Activated T-cell treated with anti-CD3 and anti-CD28 coated beads, Interleukin-2, amount 50 U/mL, for 4 hours (primary cell): Measurements from ENCODE around the gene CENPC. TPM values are rescaled to one million over a fixed set of nuclear protein-coding genes. Genes with fewer than 3 reads are reported as not detected.
"Not testable (repeated sequence)": the region's sequence is repeated elsewhere in the genome, so short reads cannot be mapped to it uniquely, and the experiment has no call there.

Experiments used
- ATAC-seq, 2 donors: fragments of 200-7000 bp; cut with Tn5 transposase; one replicate each; pipeline ENCODE4 v1.10.0; 2021
- DNase-seq: peaks from one replicate; pipeline ENCODE4 v3.0.0-alpha.2; 2020
- H3K27me3 Mint-ChIP-seq: one replicate; pipeline ENCODE4 v1.8.0; 2021; ENCODE audit warnings: low read depth, mixed read lengths
- H3K36me3 Mint-ChIP-seq: one replicate; pipeline ENCODE4 v1.8.0; 2022; ENCODE audit warnings: mixed read lengths; ENCODE audit not compliant: insufficient read depth
- H3K4me1 Mint-ChIP-seq: one replicate; pipeline ENCODE4 v1.8.0; 2021; ENCODE audit warnings: low read depth, mixed read lengths
- H3K4me3 Mint-ChIP-seq: one replicate; pipeline ENCODE4 v1.8.0; 2021; ENCODE audit warnings: mild to moderate bottlenecking, moderate library complexity, mixed read lengths
- H3K9me3 Mint-ChIP-seq: one replicate; pipeline ENCODE4 v1.8.0; 2021; ENCODE audit warnings: mixed read lengths
- total RNA-seq, 3 donors: library from RNA; stranded (reverse); gene quantifications; one replicate each; pipeline ENCODE4 v1.2.1, GENCODE V29; 2021

CENPC gene
- total RNA-seq, 3 donors from 2014 or later, result 9.2 to 13.3 (median 10.2) TPM

DNA sequence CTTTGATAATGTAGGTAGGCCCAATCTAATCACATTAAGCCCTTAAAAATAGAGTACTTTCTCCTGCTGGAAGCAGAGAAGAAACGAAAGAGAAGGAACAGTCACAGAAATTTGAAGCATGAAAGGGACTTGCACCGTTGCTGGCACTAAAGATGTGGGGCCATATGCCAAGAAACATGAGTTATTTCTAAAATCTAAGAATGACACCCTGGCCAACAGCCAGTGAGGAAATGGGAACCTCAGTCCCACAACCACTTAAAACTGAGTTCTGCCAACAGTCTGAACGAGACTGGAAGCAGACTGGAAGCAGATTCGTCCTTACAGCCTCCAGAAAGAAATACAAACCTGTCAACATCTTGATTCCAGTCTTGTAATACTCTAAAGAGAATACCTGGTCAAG, 70.1 kb downstream of the CENPC start:
- ATAC-seq, result no peak
- peaks cover 76% of the 10 kb centered on the region for H3K36me3 Mint-ChIP-seq
- peaks cover 1% of the 10 kb centered on the region for H3K4me1 Mint-ChIP-seq
- H3K9me3 Mint-ChIP-seq, result peaks cover 30% of the 10 kb centered on the region
- no peak overlapping the region for H3K4me3 Mint-ChIP-seq
- no peaks in the 10 kb centered on the region for H3K27me3 Mint-ChIP-seq
- no peak for DNase-seq

DNA sequence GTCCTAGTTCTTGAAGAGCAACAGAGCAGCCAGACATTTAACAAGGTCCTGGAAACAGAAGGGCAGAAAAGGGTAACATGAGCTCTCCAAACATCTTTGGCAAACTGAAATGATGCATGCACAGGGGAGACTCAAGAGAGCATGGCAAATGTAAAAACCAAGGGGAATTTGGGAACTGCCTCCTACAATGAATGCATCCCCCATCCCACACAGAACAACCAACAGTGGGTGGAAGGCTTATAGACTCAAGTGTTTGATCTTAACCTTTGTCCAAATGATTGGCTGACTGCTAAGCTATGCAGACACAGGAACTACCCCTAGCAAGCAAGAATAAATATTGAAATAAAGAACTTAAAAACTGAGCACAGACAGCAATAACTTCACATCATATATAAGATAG, 74.4 kb downstream of the CENPC start:
- H3K27me3 Mint-ChIP-seq, result no peaks in the 10 kb centered on the region
- ATAC-seq (no peak), DNase-seq (no peak)
- H3K9me3 Mint-ChIP-seq, result no peaks in the 10 kb centered on the region
- H3K4me1 Mint-ChIP-seq, result no peaks in the 10 kb centered on the region
- no peak overlapping the region for H3K4me3 Mint-ChIP-seq
- H3K36me3 Mint-ChIP-seq, result peaks cover 53% of the 10 kb centered on the region

DNA sequence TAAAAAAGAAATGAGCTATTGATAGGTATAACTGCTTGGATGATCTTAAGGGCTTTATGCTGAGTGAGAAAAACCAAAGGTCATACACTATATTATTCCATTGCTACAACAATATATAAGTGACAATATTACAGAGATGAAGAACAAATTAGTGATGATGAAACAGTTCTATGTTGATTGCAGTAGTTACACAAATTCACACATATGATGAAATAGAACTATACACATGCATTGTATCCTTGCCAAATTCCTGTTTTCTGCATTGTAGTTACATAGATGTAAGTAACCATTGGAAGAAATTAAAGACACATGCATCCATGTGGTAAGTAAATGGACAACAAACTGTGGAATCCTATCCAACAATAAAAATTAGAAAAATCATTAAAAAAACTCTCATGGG, 76.5 kb downstream of the CENPC start:
- ATAC-seq (no peak), DNase-seq (no peak)
- H3K36me3 Mint-ChIP-seq, result peaks cover 45% of the 10 kb centered on the region
- H3K9me3 Mint-ChIP-seq, result no peaks in the 10 kb centered on the region
- no peaks in the 10 kb centered on the region for H3K27me3 Mint-ChIP-seq
- H3K4me3 Mint-ChIP-seq, result no peak overlapping the region
- no peaks in the 10 kb centered on the region for H3K4me1 Mint-ChIP-seq

DNA sequence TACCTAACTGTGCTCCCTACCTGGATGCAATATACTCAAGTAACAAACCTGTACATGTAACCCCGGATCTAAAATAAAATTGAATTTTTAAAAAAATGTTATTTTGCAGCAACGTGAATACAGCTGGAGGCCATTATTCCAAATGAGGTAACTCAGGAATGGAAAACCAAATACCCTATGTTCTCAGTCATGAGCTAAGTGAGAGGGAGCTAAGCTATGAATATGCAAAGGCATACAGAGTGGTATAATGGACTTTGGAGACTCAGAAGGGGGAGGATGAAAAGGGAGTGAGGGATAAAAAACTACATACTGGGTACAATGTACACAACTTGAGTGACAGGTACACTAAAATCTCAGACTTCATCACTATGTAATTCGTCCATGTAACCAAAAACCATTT, 78.6 kb downstream of the CENPC start:
- Mint-ChIP-seq H3K27me3 (no peaks in the 10 kb centered on the region), H3K9me3 (no peaks in the 10 kb centered on the region), H3K36me3 (peaks cover 38% of the 10 kb centered on the region), H3K4me1 (peaks cover 3% of the 10 kb centered on the region), H3K4me3 (no peak overlapping the region)
- DNase-seq, result no peak
- ATAC-seq, result no peak

DNA sequence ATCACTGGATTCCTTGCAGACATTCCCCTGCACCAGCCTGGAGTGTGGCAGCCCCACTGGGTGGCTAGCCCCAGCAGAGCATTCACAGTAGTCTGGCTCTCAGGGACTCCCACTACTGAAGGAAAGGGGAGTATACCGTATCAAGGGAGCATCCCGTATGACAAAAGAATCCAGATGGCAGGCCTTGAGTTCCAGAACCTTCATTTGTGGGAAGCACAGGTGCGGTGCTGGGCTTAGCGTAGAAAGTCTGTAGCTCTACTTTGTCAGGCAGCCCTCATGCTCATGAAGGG, 79.6 kb downstream of the CENPC start:
- no peaks in the 10 kb centered on the region for H3K9me3 Mint-ChIP-seq
- peaks cover 3% of the 10 kb centered on the region for H3K4me1 Mint-ChIP-seq
- H3K4me3 Mint-ChIP-seq, result no peak overlapping the region
- H3K27me3 Mint-ChIP-seq, result no peaks in the 10 kb centered on the region
- DNase-seq, result no peak
- peaks cover 32% of the 10 kb centered on the region for H3K36me3 Mint-ChIP-seq
- no peak for ATAC-seq

DNA sequence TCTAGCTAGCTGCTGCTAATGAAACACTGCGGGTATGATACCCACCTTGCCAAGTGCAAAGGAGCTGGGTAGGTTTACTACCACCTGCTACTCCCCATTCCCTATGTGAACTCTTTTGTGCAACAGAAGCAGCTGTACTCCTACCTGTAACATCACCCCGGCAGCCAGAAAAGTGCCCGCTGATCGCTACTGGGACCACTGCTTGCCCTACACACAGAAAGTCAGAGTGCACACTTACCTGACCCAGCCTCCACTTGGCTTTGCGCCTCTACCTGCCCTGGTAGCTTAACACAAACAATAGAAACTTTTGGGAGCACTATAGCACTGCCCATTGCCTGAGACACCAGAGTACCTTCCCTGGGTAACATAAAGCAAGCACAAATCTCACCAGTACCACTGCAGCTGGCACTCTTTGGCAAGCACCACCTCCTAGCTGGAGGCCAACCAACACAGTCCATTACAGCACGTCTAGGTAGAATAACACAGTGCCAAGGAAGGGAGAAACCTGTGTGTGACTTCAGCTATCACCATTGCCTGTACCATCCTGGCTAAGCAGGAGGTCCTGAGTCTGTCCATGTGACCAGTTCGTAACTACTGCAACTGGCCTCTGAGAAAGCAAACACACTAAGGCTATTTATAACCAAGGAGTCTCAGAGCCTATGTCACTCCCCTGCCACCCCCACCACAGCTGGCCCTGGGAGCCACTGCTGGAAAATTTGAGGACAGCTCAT, 80.1 kb downstream of the CENPC start:
- DNase-seq (no peak), ATAC-seq (no peak)
- H3K4me1 Mint-ChIP-seq, result peaks cover 3% of the 10 kb centered on the region
- H3K9me3 Mint-ChIP-seq, result no peaks in the 10 kb centered on the region
- peaks cover 31% of the 10 kb centered on the region for H3K36me3 Mint-ChIP-seq
- no peak overlapping the region for H3K4me3 Mint-ChIP-seq
- H3K27me3 Mint-ChIP-seq, result no peaks in the 10 kb centered on the region

DNA sequence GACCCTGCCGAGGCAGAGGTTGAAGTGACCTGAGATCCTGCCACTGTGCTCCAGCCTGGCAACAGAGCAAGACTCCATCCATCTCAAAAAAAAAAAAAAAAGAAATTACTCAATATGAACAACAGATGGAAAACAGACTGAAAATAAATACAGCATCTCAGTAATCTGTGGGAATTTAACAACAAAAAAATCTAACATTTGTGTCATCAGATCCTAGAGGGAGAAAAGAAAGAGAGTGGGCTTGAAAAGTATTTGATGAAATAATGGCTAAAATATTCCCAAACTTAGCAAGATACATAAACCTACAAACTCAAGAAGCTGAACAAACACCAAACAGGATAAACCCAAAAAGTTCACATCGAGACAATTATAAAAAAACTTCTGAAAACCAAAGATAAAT, 84.7 kb downstream of the CENPC start:
- ATAC-seq (no peak), DNase-seq (no peak)
- Mint-ChIP-seq H3K4me1 (peaks cover 3% of the 10 kb centered on the region), H3K27me3 (no peaks in the 10 kb centered on the region), H3K9me3 (peaks cover 3% of the 10 kb centered on the region), H3K36me3 (peaks cover 39% of the 10 kb centered on the region), H3K4me3 (no peak overlapping the region)

DNA sequence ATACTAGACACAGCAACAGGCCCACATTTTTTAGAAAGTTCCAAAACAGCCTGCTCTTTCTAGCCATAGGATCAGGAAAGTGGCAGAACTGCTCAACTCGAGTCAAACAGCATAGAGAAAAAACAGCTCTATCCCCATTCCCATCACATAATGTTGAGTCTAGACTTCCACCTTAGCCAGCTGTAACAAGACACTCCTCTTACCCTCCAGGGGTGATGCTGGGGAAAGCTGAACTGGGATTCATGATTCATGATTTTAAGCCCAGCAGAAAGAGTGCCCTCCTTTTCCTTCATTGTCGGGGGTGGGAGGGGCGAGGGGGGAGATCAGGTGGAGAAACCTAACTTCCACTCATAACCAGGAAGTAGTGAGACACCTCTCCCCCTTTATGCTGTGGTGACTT, 86.1 kb downstream of the CENPC start:
- H3K27me3 Mint-ChIP-seq, result no peaks in the 10 kb centered on the region
- peaks cover 43% of the 10 kb centered on the region for H3K36me3 Mint-ChIP-seq
- peaks cover 3% of the 10 kb centered on the region for H3K4me1 Mint-ChIP-seq
- H3K9me3 Mint-ChIP-seq, result peaks cover 3% of the 10 kb centered on the region
- DNase-seq (no peak), ATAC-seq (no peak)
- H3K4me3 Mint-ChIP-seq, result no peak overlapping the region

DNA sequence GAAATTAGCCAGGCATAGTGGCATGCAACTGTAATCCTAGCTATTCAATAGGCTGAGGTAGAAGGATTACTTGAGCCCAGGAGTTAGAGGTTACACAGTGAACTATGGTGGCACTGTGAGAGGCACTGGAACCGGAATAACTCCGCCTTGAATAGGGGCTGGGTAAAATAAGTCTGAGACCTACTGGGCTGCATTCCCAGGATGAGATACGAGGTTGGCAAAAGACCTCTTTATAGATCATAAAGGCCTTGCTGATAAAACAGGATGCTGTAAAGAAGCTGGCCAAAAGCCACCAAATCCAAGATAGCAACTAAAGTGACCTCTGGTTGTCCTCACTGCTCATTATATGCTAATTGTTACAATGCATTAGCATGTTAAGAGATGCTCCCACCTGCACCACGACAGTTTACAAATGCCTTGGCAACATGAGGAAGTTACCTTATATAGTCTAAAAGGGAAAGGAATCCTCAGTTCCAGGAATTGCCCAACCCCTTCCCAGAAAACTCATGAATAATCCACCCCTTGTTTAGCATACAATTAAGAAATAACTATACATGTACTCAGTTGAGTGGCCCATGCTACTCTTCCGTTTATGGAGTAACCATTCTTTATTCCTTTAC, 88.6 kb downstream of the CENPC start:
- peaks cover 57% of the 10 kb centered on the region for H3K36me3 Mint-ChIP-seq
- H3K4me3 Mint-ChIP-seq, result no peak overlapping the region
- no peaks in the 10 kb centered on the region for H3K4me1 Mint-ChIP-seq
- H3K27me3 Mint-ChIP-seq, result no peaks in the 10 kb centered on the region
- peaks cover 3% of the 10 kb centered on the region for H3K9me3 Mint-ChIP-seq
- DNase-seq (no peak), ATAC-seq (no peak)

DNA sequence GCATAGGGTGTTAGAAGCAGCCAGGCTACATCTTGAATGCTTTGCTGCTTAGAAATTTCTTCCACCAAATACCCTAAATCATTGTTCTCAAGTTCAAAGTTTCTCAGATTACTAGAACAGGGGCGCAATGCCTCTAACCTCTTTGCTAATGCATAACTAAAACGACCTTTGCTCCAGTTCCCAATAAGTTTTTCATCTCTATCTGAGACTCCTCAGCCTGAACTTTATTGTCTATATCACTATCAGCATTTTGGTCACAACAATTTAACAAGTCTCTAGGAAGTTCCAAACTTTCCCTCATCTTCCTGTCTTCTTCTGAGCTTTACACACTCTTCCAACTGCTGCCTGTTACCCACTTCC, 92.5 kb downstream of the CENPC start:
- not testable (repeated sequence) for DNase-seq, H3K4me1 Mint-ChIP-seq, ATAC-seq, H3K9me3 Mint-ChIP-seq, H3K4me3 Mint-ChIP-seq, H3K27me3 Mint-ChIP-seq
- peaks cover 63% of the 10 kb centered on the region for H3K36me3 Mint-ChIP-seq

DNA sequence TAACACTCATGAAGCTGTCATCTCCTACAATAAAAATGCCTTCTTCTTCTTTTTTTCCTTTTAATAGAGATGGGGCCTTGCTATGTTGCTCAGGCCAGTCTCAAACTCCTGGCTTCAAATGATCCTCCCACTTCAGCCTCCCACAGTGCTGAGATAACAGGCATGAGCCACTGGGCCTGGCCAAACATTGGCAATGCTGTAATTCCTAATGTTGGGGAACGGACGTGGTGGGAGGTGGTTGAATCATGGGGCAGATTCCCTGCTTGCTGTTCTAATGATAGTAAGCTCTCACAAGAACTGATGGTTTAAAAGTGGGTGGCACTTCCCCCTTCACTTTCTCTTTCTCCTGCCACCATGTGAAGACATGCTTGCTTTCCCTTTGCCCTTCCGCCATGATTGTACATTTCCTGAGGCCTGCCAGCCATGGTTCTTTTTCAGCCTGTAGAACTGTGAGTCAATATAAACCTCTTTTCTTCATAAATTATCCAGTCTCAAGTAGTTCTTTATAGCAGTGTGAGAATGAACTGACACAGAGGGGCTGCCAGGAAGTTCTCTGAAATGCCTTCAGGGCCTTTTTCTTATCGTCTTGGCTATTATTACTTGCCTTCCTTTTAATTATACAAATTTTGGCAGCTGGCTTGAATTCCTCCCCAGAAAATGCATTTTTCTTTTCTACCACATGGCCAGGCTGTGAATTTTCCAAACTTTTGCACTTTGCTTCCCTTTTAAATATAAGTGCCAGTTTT, 93.0 kb downstream of the CENPC start:
- H3K4me3 Mint-ChIP-seq, result no peak overlapping the region
- H3K4me1 Mint-ChIP-seq, result no peaks in the 10 kb centered on the region
- H3K9me3 Mint-ChIP-seq, result peaks cover 6% of the 10 kb centered on the region
- no peaks in the 10 kb centered on the region for H3K27me3 Mint-ChIP-seq
- H3K36me3 Mint-ChIP-seq, result peaks cover 60% of the 10 kb centered on the region
- DNase-seq, result no peak
- ATAC-seq, result no peak

DNA sequence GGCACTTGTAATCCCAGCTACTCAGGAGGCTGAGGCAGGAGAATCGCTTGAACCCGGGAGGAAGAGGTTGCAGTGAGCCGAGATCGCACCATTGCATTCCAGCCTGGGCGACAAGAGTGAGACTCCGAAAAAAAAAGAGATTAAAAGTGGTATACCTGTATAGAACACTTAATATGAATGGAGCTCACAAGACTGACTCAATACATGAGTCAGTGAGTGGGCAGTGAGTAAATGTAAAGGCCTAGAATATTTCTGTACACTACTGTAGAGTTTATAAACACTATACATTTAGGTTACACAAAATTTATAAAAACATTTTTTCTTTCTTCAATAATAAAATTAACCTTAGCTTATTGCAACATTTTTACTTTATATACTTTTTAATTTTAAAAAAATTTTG, 93.8 kb downstream of the CENPC start:
- ATAC-seq, result no peak
- peaks cover 60% of the 10 kb centered on the region for H3K36me3 Mint-ChIP-seq
- H3K4me3 Mint-ChIP-seq, result no peak overlapping the region

DNA sequence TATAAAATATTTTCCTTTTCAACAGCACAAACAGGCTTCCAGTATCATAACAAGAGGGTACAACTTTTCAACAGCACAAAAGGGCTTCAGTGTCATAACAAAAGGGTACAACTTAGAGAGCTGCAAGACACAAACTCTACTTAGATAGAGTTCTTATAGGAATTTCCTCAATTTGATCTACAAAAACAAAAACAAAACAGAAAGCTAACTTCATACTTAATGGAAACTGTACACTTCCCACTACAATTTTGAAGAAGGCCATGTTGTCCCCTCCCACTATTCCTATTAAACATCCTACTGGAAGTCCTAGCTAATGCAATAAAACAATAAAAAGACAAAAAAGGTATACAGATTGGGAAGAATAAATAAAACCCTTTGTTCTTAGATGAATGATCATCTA, 96.7 kb downstream of the CENPC start:
- Mint-ChIP-seq H3K27me3 (no peaks in the 10 kb centered on the region), H3K4me3 (no peak overlapping the region), H3K36me3 (peaks cover 56% of the 10 kb centered on the region), H3K4me1 (peaks cover 2% of the 10 kb centered on the region), H3K9me3 (peaks cover 6% of the 10 kb centered on the region)
- ATAC-seq (no peak), DNase-seq (no peak)

More for the DNA sequence above, 93.8 kb downstream of the CENPC start:
- no peak for DNase-seq
- H3K4me1 Mint-ChIP-seq, result no peaks in the 10 kb centered on the region
- peaks cover 6% of the 10 kb centered on the region for H3K9me3 Mint-ChIP-seq
- H3K27me3 Mint-ChIP-seq, result no peaks in the 10 kb centered on the region

DNA sequence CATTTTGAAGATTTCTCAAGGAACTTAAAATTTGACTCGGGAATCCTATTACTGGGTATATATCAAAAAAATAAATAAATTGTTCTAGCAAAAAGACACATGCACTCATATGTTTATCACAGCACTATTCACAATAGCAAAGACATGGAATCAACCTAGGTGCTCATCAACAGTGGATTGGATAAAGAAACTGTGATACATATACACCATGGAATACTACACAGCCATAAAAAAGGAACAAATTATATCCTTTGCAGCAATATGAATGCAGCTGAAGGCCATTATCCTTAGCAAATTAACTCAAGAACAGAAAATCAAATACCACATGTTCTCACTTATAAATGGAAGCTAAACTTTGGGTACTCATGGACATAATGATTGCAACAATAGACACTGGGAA, 97.4 kb downstream of the CENPC start:
- Mint-ChIP-seq H3K4me3 (no peak overlapping the region), H3K9me3 (peaks cover 6% of the 10 kb centered on the region), H3K36me3 (peaks cover 52% of the 10 kb centered on the region), H3K27me3 (no peaks in the 10 kb centered on the region), H3K4me1 (peaks cover 2% of the 10 kb centered on the region)
- DNase-seq (no peak), ATAC-seq (no peak)

DNA sequence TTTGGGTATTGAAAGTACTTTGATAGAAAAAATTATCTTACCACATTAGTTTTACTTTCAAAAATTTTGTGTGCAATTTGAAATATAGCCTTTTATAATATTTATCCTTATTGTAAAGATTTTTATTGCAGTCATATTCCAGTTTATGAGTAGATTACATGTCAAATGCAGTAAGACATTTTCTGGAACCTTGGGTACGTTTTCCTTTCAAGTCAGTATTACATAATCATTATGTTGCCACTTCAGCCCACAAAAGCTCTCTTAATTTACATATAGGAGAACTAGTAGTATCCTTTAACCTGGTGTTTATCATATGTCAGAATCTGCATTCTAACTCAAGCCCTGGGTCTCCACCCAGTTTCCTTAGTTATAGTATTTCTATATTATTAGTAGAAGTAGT, 98.5 kb downstream of the CENPC start:
- DNase-seq, result no peak
- ATAC-seq, result no peak
- Mint-ChIP-seq H3K27me3 (no peaks in the 10 kb centered on the region), H3K9me3 (peaks cover 10% of the 10 kb centered on the region), H3K4me1 (peaks cover 2% of the 10 kb centered on the region), H3K36me3 (peaks cover 51% of the 10 kb centered on the region), H3K4me3 (no peak overlapping the region)
